Astrocyte of the cerebellum (primary cell): ENCODE measurements around the gene XRN1.
"Not testable (repeated sequence)": the region's sequence is repeated elsewhere in the genome, so short reads cannot be mapped to it uniquely, and the experiment has no call there.

Source experiments
- DNase-seq: peaks from one replicate; pipeline ENCODE4 v3.0.0-alpha.2; 2011; ENCODE audit warnings: low read depth
- H3K4me3 ChIP-seq: 2 replicates; pipeline ENCODE4 v1.5.1; 2011; ENCODE audit warnings: mild to moderate bottlenecking, low read depth, low read length, moderate library complexity
- in situ Hi-C: cut with HindIII; loops from 2 replicates; pipeline ENCODE4 v1.10.0; 2017; ENCODE audit warnings: low sequenced_read_pairs
- TF ChIP-seq, protein P1 (sequence below): IDR thresholded peaks from 2 replicates; pipeline ENCODE4 v1.5.1; 2012; ENCODE audit warnings: low read length, low read depth, moderate library complexity, mild to moderate bottlenecking; ENCODE audit errors: missing control alignments

The XRN1 gene

DNA sequence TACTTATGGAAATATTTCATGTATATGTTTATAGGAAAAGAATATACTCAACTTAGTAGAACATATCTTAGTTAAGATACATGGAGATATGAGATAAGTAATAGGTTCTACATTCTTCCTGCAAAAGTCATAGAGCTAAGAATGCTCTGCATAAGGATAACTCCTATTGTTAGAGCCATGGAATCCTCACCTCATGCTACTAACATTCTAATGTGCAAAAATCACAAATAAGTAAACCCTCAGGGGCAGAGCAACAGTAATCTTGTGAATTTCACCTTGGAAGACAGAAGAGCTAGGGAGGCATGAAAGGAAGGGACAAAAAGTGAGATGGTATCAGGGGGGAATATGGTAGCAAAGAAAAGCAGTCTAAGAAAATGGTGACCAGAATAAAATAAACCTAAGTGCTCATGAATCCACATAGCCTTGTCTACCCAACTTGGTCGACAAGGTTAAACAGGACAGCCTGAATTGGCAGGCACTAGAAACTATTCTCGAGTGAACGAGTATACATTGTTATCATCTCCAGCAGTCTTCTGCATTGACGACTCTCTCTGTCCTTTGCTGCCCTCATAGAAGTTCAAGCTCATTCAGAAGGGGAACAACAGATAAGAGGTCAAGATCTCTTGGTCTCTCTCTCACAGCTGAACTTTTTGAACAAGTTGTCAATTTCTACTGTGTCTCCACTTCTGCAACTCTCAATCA lies 52.8 kb downstream of the XRN1 start:
- TF ChIP-seq, protein P1, sequence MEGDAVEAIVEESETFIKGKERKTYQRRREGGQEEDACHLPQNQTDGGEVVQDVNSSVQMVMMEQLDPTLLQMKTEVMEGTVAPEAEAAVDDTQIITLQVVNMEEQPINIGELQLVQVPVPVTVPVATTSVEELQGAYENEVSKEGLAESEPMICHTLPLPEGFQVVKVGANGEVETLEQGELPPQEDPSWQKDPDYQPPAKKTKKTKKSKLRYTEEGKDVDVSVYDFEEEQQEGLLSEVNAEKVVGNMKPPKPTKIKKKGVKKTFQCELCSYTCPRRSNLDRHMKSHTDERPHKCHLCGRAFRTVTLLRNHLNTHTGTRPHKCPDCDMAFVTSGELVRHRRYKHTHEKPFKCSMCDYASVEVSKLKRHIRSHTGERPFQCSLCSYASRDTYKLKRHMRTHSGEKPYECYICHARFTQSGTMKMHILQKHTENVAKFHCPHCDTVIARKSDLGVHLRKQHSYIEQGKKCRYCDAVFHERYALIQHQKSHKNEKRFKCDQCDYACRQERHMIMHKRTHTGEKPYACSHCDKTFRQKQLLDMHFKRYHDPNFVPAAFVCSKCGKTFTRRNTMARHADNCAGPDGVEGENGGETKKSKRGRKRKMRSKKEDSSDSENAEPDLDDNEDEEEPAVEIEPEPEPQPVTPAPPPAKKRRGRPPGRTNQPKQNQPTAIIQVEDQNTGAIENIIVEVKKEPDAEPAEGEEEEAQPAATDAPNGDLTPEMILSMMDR, result no peak
- no peak for DNase-seq
- no peak overlapping the region for H3K4me3 ChIP-seq
- in situ Hi-C loops, result no loop called here

DNA sequence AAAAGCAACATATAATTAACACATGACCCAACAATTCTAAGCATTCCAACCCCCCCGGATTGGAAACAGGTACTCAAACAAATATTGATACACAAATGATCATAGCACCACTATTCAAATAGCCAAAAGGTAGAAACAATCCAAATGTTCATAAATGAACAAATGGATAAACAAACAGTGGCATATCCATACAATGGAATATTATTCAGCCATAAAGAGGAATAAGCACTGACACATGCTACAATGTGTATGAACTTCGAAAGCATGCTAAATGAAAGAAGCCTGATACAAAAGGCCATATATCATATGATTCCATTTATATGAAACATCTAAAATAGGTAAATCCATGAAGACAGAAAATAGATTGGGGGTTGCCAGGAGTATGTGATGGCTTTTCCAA lies 62.8 kb downstream of the XRN1 start:
- in situ Hi-C loops, result no loop called here
- TF ChIP-seq, protein P1, result no peak
- DNase-seq, result no peak
- H3K4me3 ChIP-seq, result no peak overlapping the region

GRCh38 chr3:142374687-142375086 lies 73.2 kb downstream of the XRN1 start:
- DNase-seq, result no peak
- H3K4me3 ChIP-seq, result no peak overlapping the region
- in situ Hi-C loops, result no loop called here
- TF ChIP-seq, protein P1, result no peak

- DNase-seq, H3K4me3 ChIP-seq, in situ Hi-C loops: not testable (repeated sequence)
These were observed 78.3 kb downstream of the XRN1 start for GRCh38 chr3:142369576-142369975.

DNA sequence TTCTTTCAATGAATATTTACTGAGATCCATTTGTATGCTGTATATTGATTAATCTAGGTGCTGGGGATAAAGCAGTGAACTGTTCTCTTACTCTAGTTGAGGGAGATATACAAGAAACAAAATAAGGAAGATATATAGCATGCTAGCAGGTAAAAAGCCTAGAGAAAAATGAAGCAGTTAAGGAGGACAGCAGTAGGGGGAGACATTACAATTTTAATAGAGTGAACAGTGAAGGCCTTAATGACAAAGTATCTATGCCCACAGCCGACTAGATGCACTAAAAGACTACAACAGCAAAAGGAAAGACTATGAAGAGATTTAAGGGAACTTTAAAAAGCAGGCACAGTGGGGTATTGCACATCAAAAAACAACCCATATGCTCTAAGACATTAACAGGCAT lies 81.4 kb downstream of the XRN1 start:
- no peak for DNase-seq
- TF ChIP-seq, protein P1, result peak; percentile 16
- in situ Hi-C loops, result no loop called here
- no peak overlapping the region for H3K4me3 ChIP-seq

- DNase-seq, result no peak
- TF ChIP-seq, protein P1, result no peak
- in situ Hi-C loops, result no loop called here
- no peak overlapping the region for H3K4me3 ChIP-seq
These were observed 83.8 kb downstream of the XRN1 start for GRCh38 chr3:142363936-142364467.

- in situ Hi-C loops, DNase-seq, H3K4me3 ChIP-seq: not testable (repeated sequence)
These were observed 84.4 kb downstream of the XRN1 start for GRCh38 chr3:142363433-142363832.

- H3K4me3 ChIP-seq, result no peak overlapping the region
- TF ChIP-seq, protein P1, result no peak
- in situ Hi-C loops, result no loop called here
- no peak for DNase-seq
These were observed 88.5 kb downstream of the XRN1 start for GRCh38 chr3:142359367-142359766.
